Stimulated activated CD4-positive, alpha-beta T cell treated with anti-CD3 and anti-CD28 coated beads, Interleukin-15, amount 100 ng/mL, for 48 hours (primary cell): ENCODE results near the gene LAGE3.

Source experiments
- DNase-seq, 2 donors: peaks; one replicate each; pipeline ENCODE4 v3.0.0-alpha.2; 2020; ENCODE audit warnings: low read depth in 2 of 2

Gene LAGE3

DNA sequence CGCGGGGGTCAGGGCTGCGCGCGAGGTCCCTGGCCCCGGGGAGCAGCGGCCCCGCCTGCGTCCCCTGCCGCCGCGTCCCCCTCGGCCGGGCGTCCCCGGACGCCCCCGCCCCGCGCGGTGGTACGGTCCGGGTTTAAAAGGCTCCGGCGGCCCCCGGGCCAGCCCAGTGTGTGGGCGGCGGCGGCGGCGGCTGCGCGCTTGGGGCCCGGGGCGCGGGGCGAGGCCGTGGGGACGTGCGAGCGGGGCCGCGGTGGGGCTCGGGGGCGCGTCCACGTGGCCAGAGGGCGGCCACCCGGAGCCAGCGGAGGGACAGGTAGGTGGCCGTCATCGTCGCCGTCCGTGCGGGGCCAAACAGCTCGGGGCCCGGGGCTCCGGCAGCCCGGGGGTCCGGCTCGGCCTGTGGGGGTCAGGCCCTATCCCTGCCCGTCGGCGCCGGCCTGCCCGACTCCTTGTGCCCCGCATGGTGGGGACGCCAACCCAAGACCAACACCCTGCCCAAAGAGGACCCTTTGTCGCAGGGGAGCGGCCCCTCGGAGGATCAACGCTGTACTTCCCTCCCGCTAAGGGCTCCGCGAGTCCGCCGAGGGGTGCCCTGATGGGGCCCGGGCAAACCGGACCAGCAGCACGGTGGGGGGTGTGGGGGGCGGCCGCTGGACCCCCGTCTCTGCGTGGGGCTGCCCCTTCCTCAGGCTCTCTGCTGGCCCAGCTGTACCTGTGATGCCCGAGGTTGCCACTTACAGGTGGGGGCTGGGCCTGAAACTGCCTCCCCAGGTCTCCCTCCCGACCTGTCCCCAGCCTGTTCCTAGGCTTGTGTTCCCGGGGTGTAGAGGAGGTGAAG, 20.7 kb downstream of the LAGE3 start, which contains the start of gene PLXNA3:
TSS of gene PLXNA3 (plus strand) at position 166 of the 838 bp plus-strand sequence. CDS start 1,903 bp downstream, outside the sequence.
- DNase-seq: peak in 1 of 2 donors; percentile 42

DNA sequence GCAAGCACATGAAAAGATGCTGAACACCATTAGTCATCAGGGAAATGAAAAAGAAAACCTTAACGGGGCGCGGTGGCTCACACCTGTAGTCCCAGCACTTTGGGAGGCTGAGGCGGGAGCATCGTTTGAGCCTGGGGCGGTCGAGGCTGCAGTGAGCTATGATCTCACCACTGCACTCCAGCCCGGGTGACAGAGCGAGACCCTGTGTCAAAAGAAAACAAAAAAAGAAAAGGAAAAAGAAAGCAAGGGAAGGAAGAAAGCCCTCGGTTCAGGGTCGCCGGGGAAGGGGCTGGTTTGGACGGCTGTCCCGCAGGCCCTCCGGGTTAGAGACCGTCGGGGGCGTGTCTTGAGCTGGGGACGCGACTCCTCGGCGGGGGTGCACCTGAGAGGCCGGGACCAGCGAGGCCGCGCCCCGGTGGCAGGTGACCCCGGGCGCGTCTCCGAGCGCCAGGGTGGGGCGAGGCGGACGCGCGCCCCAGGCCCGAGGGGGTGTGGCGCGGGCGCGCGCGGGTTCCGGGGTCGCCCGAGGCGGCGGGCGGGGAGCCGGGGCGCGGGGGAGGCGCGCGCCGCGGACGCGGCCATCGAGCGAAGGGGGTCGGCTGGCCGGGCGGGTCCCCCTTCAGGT, 21.5 kb downstream of the LAGE3 start:
- peak in 1 of 2 donors; percentile 25 for DNase-seq

DNA sequence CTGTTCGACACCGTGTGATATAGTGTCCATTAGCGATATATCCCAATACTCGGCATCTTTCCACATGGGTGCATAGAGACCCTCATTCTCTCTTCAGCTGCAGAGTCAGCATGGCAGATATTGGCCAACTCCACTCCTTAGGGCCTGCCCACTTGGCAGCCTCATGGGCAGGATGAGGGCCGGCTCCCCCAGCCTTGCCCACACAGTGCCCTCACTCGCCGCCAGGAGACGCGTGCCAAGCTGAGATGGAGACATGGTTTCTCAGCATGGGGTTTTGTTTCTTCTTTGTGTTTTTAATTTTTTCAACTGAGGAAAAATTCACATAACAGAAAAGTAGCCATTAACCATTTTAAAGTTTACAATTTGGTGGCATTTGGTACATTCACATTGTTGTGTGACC, 26.3 kb downstream of the LAGE3 start:
- no peak for DNase-seq

DNA sequence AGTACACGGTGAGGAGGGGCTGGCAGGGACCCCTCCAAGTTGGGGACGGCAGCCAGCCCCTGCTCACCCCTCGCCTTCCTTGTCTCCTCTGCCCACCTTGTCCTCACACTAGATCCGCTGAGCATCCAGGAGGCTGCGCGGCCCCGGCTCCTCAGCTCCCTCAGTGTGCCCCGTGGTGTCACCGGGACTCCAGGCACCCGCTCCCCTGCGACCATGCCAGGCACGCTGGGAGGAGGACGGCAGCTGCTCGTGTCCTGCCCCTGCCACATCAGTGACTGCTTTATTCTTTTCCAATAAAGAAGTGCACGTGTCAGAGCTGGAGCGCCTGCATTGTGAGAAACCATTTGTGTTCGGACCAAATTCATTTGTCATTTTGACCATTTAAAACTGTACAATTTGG, 28.8 kb downstream of the LAGE3 start:
- DNase-seq: no peak

DNA sequence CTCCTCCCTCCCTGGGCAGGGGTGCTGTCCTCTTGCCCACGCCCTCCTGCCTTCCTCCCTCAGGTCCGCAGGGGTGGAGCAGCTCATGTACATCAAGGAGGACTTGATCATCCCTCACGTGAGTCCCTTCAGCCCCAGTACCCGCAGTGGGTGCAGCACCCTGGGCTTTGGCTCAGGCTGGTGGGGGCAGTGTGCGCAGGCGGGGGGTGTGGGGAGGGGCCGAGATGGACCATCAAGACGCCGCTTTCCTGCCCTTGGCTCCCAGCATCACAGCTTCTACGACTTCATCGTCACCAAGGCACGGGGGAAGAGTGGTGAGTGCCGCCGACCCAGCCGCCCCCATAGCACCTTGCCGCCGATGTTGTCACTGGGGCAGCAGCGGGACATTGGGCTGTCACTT, 29.5 kb downstream of the LAGE3 start:
- DNase-seq: no peak

DNA sequence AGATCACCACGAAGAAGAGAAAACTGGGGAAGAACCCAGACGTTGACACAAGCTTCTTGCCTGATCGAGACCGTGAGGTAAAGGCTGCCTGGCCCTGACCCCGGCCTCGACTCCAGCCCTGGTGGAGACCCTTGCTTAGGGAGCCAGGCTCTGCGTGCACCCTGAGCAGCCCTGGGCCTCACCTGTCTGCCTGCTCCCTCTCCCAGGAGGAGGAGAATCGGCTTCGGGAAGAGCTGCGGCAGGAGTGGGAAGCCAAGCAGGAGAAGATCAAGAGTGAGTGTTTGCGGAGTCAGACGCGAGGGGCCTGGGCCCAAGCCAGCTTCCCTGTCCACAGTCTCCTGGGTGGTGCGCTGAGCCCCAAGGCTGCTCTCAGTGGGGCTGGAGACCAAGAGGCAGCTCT, 30.6 kb downstream of the LAGE3 start:
- no peak for DNase-seq

DNA sequence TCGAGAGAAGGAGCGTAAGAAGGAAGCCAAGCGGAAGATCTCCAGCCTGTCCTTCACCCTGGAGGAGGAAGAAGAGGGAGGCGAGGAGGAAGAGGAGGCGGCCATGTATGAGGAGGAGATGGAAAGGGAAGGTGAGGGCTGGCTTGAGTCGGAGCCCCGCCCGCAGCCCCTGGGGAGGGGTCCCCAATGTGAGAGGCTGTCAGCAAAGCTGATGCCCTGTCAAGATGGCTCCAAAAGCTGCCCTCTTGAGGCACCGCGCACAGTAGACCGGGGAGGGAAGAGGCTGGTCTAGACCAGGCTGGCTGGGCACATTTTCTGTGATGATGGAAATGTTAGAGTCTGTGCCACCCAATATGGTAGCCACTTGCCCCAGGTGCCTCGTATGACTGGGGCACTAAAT, 32.7 kb downstream of the LAGE3 start:
- DNase-seq: no peak

DNA sequence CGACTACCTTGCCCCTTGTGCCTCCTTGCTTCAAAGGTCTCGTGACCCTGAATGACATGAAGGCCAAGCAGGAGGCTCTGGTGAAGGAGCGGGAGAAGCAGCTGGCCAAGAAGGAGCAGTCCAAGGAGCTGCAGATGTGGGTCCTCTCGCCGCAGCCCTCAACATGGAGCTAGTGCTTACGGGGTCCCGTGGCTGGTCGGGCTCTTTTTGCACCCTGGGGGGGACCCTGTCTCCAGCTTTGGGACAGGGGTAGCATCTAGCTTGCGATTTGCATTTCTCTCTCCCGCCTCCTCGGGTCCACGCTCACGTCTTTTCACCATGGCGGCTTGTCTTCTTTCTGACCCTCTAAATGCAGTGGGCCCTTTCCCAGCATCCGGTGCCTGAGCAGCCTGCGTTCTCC, 33.3 kb downstream of the LAGE3 start:
- DNase-seq: no peak

DNA sequence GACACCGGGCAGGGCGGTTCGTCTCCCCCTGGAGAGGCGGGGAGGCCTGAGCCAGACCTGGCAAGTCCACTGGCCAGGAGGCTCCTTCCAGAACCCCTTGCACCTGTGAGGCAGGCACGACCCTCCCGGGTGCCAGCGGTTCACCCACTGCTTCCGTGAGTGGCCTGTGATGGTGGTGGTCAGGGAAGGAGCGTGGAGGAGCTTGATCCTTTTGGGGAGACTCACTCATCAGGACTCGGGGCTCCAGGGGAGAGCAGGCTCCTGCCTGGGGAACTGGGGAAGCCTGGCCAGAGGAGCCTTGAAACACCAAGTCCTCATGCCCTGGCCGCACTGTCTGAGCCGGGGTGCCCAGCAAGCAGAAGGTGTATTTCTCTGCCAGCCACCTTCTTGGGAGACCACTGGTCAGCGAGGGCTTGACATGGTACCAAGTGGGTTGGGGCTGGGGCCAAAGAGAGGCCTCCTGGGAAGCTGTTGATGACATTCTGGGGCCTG, 34.3 kb downstream of the LAGE3 start:
- no peak for DNase-seq

DNA sequence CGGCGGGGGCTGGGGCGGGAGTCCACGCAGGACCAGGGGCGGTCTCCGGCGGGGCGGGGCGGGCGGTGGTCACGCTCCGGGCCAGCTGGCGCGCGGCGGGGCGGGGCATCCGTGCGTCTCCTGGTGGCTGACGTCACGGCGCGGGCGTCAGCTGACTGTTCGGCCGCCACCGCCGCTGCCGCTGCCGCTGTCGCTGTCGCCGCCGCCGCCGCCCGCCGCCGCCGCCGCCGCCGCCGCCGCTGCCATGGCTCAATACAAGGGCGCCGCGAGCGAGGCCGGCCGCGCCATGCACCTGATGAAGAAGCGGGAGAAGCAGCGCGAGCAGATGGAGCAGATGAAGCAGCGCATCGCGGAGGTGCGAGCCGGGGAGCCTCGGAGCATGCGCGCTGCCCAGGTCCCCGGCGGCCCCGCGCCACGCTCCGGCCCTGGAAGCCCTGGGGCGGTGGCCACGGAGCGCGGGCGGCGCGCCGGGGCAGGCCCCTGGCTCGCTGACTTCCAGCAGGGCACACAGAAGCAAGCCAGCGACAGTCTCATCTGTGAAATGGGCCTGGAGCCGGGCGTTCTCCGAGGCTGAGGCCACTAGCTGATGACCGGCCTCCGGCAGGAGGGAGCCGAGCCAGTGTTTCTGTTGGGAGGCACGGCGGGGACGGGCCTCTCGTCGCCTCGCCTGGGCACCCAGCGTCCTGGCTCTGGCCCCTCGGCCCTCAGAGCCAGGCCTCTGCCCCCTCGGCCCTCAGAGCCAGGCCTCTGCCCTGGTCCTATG, 34.9 kb downstream of the LAGE3 start, which contains the start of gene FAM50A:
TSS of gene FAM50A (plus strand) at position 150 of the 763 bp plus-strand sequence. CDS start at position 245, 95 bp downstream.
- peak; percentile 41 to 61 for DNase-seq

DNA sequence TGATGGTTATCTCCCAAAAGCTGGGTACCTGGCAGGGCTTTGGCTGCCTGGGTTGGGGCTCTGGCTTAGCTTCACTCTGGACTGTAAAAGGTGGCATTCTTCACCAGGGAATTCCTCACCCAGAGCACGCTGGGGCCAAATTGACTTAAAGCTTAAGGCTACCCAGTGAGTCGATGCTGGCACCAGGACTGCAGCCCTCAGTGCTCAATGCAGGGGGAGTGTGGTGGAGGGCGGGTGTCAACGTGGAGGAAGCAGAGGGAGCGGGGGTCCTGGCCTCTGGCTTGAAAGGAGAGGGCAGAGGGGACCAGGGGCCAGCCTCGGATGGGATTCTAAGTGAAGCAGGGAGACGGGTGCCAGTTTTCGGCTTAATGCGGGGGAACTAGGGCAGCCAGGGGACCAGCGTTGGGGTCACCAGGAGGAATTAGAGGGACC, 35.6 kb downstream of the LAGE3 start:
- no peak for DNase-seq

DNA sequence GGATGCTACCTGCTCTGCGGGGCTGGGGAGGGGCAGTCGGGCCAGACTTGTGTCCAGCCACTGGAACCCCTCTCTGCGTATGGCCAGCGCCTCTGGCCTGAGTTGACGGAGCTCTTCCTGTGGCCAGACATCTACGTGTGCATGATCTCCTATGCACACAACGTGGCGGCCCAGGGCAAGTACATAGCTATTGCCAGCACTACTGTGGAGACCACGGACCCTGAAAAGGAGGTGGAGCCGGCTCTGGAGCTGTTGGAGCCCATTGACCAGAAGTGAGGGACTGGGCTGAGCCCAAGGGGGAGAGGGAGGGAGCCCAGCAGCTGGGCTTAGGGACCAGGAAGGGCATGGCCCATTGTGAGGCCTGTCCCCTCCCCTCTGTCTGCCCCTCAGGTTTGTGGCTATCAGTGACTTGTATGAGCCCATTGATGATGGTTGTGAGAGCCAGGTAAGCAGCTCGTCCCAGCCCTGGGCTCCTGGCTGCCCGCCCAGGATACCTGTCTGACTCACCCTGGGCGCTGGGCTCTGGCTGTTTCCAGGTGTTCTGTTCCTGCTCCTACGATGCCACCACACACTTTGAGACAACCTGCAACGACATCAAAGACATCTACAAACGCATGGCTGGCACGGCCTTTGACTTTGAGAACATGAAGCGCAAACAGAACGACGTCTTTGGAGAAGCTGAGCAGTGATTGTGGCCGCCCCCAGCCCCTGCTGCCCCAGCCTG, 36.9 kb downstream of the LAGE3 start:
- DNase-seq: no peak

DNA sequence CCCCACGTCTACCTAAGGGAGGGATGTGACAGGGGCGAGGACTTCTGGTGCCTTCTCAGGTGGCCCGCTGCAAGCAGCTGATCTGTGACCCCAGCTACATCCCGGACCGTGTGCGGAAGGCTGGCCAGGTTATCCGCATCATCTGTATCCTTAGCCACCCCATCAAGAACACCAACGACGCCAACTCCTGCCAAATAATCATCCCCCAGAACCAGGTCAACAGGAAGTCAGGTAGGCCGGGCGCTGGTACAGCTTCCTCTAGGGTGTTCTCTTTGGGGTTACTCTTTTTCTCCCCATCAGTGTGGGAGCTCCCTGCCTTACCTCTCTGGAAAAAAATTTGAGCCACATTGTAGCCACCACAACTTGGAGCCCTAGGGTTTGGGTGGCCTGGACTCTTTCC, 37.5 kb downstream of the LAGE3 start:
- no peak for DNase-seq

DNA sequence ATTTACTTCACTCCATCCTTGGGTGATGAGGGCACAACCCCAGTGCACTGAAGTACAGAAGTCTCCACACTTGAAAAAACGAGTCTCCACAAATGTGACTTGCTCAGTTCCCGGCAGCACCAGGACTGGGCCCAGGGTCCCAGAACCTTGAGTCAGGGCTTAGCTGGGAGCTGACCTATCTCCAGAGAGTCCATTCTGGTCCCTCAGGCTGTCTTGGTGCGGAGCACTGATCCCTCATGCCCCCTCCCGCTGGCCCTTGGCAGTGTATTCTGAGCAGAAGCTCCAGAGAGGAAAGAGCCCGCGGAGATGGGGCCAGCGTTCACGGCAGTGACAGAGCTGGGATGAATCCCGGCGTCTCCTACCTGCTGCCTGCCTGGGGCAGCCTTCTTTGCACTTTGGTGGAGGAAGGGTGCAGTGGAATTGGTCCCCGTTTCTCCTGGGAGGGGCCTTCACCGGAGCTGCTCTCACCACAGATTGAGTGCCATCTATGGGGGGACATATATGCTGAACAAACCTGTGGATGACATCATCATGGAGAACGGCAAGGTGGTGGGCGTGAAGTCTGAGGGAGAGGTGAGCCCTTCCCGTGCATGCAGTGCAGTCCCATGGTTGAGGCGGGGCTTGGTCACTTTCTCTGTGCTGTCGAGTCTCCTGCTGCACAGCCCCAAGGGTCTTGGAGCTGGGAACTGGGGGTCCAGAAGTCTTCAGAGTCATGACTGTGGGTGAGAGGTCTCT, 38.3 kb downstream of the LAGE3 start:
- no peak for DNase-seq

DNA sequence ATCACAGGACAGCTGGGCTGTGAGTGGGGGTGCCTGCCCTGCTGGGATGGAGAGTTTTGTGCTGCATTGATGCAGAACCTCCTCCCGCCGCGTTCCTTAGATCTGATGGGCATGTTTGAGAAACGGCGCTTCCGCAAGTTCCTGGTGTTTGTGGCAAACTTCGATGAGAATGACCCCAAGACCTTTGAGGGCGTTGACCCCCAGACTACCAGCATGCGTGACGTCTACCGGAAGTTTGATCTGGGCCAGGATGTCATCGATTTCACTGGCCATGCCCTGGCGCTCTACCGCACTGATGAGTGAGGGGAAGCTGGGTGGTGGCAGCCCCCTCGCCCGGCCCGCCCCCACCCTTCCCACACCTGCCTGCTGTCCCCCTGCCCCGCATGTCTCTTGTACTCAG, 39.2 kb downstream of the LAGE3 start:
- no peak for DNase-seq

DNA sequence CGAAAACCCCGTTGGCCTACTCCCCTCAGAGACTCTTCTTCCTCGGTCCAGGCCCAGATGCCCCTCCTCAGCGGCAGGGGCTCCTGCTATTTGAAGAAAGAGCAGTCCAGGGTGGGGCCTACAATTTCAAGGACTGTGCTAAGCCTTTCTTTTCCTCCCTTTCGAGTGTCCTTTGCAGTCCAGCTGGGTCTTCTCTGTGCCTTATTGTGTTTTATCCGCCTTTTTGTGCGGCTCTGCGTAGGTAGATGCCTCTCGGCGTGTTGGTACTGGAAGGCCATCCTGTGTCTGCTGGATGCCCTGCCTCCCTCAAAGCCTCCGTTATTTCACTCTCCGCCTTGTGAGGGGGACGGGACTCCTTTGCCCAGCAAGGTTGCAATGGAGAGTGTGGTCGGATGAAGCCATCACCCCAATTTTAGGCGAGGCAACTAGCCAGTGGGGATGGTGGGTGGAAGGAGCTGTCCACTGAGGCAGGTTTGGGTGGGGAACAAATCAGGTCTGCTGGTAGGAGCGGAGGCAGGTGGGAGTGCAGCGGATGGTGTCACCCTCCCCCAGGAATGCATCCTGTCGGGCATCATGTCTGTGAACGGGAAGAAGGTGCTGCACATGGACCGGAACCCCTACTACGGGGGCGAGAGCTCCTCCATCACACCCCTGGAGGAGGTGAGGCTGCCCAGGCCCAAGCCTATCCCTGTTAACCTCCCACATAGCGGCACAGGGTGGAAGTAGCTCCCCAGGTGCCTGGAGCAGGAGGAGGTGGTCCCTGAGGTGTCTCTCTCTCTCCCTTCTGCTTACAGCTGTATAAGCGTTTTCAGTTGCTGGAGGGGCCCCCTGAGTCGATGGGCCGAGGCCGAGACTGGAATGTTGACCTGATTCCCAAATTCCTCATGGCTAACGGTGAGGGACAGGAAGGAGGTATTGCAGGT, 40.8 kb downstream of the LAGE3 start:
- DNase-seq: no peak

DNA sequence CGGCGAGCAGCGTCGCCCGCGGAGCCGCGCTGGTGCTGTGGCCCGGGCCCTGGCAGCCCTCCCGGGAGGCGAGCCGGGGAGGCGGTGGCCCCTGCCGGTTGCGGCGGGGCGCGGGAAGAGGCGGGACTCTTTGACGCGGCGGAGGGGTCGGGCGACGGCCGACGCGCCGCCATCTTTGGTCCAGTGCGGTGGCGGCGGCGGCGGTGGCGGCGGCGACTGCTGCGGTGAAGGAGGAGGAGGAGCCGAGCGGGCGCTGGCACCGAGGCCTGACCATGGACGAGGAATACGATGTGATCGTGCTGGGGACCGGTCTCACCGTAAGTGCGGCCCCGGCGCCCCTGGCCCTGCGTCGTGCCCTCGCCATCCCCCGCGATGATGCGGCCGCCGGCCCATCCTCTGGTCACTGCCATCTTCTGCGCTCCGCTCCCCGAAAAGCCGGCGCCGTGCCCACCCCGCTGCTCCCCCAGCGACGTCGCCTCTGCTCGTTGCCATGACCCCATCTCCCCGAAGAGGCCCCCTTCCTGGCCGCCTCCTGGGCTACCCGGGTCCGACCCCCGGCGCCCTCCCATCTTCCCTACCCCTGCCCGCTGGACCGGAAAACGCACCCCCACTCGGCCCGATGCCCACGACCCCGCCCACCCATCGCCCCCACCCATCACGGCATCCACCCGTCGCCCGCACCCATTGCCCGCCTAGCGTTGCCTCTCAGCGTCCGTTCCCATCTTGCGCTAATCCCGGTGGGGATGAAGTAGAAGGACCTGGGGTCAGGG, 41.9 kb downstream of the LAGE3 start, which contains the start of gene GDI1:
TSS of gene GDI1 (plus strand) at position 172 of the 770 bp plus-strand sequence. CDS start at position 273, 101 bp downstream.
- no peak for DNase-seq

DNA sequence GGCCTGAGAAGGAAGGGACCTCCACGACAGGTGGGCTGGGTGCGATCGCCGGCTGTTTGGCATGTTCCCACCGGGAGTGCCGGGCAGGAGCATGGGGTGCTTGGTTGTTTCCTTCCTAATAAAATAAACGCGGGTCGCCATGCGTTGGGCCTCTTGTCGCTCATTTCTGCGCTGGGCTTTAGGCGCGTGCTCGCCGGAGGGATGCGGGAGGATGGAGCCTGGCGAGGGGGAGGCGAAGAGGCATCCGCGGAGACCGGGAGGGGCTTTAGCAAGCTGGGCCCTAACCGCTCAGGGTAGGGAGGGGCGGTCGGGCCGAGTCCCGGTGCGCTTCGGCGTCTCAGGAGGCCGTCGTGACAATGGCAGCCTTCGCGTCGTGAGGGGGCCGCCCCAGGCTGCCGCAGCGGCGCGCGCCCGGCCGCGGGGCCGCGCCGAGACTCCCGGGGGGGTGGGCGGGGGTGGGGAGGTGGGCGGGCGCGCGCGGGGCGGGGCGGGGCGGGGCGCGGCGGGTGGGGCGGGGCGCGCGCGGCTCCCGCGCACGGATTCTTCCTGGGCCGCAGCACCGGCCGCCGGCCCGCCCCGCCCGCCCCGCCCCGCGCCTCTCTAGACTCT, 42.6 kb downstream of the LAGE3 start:
- no peak for DNase-seq
